Tongue (tissue), 2 donors: ENCODE measurements around the gene TGFBI. TPM values are rescaled to one million over a fixed set of nuclear protein-coding genes. Genes with fewer than 3 reads are reported as not detected.

Experiments
- DNase-seq: peaks from one replicate; pipeline ENCODE4 v3.0.0-alpha.2; 2015
- total RNA-seq: library from RNA; depleted of rRNA; stranded (reverse); fragments of >200 nt; gene quantifications from one replicate; pipeline ENCODE4 v1.2.3, GENCODE V29; 2014

The TGFBI gene
- total RNA-seq, 1 donor from 2014 or later = 376 TPM

GRCh38 chr5:136066661-136067271, 38.0 kb downstream of the TGFBI start:
- peak; percentile 52 for DNase-seq

DNA sequence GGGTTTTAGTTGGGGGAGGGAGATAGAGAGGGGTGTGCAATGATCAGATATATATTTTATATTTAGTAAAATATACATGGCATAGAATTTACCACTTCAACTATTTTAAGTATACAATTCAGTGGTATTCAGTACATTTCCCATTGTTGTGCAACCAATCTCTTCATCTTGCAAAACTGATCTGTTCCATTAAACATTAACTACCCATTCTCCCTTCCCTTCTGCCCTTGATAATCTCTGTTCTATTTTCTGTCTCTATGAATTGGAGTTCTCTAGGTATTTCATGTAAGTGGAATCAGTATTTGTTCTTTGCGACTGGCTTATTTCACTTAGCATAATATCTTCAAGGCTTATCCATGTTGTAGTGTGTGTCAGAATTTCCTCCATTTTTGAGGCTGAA, 38.6 kb downstream of the TGFBI start:
- no peak for DNase-seq

DNA sequence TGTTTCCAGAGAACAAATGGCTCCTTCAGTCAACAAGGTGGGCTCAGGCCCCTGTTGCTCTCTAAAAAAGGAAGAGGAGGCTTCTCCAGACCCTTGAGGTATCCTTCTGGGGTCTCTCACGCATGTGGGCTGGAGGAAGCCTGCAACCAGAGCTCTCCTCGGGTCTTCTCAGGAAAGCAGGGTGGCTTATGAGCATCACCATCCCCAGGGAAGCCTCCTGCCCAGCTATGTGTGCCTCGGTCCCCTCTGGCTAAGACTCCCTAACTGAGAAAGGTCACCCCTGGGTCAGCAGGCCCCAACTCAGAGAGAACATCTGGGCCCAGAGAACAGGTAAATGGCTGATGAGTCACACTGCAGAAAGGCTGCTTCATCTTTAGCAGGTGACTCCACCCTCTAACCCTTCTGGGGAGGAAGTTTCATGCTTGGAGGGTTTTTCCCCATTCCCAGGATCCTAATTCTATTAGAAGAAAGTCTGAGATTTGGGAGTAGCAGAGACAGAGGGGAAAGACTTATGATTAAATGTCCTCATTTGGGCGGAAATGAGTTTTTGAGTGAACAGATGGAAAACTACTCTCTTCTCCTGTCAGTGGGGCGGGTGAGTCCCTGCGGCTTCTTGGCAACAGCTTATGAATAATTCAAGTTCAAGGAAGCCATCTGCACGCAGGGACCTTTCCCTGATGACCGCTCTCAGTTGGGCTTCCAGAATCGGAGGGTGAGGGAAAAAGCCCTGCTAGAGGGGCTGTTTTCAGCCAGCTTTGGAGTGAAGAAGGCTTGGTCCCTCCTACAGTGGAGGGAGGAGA, 41.9 kb downstream of the TGFBI start:
- DNase-seq = peak; percentile 41

DNA sequence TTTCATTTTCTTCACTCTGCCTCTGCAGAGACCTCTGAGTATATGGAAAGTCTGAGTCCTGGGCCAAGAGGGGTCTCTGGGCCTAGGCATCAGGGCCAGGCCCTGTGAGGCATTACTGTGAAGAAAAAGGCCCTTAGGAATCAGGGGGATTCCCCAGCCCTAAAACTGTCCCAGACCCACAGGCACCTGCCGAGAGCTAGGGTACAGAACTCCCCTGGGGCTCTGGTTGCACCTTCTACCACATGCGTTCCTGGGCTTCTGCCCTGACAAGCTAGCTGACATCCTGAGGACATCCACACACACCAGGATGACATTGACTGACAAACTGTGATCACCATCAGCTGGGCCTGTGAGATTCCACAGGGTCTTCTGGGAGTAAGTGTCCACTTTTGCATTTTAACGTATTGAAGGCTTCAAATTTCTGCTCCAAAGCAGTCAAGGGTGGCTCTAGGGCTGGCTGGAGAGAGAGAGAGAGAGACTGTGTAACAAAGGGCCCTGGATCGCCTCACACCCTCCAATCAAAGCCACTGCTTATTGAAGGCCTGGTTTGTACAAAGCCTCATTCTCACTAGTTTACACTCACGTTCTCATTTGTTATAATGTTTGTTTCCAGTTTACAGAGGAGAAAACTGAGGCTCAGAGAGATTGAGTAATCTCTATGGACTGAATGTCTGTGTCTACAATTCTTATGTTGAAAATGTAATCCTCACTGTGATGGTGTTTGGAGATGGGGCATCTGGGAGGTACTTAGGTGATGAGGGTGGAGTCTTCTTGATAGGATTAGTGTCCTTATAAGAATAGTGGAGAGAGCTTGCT, 45.1 kb downstream of the TGFBI start:
- DNase-seq = no peak

DNA sequence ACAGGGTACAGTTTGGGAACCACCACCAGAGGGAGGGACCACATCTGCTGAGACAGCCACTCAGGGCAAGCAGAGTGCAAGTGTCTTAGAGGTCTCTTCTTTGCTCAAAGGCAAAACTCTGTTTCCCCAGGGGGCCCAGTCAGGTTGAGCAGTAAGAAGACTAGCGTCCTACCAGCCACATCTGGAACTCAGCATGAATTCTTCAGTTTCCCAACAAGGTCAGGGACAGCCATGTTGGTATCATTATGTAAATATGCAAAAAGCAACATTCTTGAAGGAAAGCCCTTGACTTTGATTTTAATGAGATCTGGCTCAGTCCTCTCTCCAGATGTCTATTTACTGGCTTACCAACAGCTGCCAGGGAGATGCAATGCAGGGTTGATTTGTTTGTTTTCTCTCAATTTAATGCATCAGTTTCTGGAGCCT, 46.7 kb downstream of the TGFBI start:
- DNase-seq = no peak

DNA sequence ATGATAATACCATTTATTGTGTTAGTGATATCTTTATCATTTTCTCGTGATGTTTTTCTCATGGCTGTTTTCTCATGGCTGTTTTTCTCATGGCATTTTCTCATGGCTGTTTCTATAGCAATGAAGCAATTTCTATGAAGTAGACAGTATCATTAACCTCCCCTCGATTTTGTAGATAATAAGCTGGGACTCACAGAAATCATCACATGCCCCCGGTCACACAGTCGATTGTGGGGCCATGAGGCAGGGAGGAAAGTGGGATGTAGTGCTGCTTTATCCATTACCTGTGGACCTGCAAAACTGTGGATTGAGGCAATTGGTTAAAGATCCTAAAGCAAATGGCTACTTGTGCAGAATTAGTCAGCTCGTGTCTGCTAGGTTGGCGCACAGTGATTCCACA, 47.3 kb downstream of the TGFBI start:
- no peak for DNase-seq

DNA sequence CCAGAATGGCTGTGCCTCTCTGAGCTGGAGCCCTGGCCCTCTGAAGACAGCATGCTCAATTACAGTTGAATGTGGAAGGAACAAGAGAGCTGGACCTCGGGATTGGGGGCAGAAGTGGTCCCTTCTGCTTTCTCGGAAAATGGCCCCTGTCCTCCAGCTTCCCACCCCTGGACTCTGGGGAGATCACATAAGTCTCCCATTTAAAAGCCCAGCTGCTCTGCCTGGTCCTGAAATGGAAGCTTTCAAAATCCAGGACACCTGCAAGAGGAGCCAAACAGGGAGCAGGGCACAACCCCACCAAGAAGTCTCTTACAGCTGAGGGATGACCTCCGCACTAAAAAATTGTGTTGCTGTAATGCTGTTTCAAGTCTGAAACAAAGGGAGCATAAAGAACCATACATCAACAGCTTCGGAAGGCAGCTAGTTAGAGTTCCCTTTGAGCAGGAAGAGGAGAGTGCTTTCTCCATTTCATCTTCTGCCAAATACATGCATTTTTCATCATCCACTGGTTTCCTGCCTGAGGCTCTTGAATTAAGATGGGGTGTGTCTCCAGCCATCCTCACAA, 48.2 kb downstream of the TGFBI start:
- DNase-seq = no peak

DNA sequence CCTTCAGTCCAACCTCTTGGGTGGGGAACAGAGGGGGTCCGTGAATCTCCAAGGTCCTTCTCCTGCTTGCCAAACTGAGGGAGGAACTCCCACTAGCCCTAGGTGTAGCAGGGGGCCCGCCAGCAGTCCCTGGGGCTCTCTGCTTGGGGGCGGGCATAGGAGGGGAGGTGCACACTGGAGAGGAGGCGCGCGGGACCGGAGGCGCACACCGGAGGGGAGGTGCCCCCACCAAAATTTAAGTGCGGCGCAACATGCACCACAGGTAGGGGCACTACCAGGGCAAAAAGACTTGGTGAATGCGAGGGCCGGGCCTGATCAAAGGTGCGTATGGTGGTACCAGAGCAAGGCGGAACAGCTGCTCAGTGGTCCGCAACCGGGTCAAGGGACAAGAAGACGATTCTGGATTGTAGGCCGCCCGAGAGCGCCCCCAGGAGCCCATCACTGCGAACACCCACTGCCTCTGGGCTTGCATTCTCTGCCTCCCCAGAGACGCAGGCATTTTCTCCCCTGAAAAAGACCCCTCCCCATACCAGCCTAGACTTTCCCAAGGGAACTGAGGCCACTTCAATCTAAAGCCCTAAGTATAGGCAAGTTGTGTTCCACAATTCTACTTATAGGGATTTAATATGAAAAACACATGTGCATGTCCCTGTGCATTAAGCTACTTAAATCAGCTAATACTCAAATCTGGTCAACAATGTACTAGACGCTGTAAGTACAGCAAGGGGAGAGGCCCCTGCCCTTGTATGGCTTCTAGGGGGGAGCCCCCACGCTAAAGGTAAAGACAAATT, 50.6 kb downstream of the TGFBI start:
- no peak for DNase-seq

DNA sequence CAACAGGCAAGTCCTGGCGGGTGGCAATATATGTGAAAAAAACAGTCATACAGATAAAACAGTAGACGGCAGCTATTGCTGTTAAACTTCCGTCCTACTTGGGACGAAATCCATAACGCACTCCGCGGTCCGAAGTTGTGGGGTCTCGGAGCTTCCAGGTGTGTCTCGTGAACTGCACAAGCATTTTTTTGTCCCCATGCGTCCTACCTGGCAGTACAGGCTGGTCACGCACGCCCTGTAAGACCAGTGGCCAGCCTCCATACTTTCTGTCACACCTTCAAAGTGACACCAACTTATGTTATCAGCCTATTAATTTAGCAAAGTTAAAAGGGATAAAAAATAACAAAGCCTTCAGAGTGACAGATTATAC, 51.3 kb downstream of the TGFBI start:
- no peak for DNase-seq

DNA sequence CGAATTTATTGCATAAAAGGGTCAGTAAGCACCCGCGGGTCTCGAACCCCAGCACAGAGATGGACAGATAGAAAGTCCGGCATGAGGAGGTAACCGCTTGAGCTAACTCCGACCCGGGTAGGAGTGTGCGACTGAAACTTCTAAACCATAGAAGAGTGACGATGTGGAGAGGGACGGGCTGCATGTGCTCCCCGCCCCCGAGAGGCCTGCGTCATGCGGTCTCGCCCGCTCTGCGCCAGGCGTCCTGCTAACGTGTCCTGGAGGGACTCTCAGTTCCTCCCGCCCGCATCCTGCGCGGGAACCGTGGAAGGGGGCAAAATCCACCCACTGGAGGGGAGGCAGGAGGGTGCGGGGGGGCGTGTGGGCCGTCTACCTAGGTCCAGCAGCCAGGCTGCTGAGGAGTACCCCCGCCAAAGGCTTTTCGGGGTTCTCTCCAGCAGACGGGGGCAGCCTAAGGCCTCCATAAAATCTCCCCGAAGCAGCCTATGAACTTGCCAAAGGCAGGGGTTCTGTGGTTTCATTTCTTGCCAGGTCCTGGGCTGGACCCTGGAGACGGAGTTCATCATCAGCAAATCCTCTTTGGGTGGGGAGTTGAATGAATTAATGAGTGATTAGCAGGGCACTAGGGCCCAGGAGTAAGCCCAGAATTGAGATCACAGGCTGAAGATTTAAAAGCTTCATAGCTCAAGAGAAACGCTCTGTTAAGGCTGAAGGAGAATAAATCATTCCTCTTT, 51.9 kb downstream of the TGFBI start:
- DNase-seq = peak; percentile 98

DNA sequence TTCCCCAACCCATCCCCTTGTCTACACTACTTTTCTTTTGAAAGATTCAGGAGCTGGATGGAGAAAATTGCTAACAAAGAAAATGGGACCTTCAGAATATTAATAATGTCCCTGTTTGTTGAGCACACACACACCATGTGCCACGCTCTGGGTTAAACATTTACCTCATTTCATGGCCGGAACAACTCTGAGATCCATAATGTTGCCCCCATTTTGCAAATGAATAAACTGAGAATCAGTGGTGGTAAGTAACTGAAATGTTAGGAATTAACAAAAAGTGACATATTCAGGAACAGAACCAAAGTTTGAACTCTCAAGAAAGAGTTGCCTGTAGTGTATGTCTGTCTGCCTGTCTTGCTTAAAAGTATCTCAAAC, 52.4 kb downstream of the TGFBI start:
- DNase-seq = no peak

DNA sequence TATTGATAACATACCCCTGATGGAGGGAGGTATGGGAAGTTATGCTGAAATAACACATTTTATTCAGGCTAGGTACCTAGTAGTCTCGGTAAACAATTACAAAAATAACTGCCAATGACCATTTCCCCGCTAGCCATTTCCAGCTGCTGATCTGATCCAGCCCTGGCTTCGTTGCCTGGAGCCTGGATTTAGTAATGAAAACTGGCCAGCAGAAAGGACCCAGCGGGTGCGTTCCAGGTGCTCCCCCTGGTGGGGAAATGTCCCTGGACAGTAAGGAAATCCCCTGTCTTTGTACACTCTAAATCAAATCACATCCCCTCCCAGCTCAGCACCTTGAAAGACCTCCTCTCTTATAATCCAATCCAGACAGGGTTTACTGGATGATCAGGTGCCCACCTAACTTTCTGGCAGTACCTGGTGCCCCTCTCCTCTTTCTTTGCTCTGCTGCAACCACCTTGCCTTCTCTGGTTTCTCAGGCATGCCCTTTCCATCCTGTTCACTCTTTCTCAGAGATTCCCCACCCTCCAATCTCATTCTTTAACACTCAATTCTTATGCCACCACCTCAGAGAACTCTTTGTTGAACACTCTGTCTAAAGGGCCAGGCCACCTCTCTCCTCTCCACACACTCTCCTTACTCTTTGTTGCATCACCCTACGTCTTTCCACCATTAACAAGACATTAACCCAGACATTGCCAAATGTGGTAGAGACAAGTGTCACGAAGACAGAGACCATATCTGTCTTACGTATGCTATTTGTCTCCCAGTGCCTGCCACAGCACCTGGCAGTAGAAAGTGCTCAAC, 53.8 kb downstream of the TGFBI start:
- peak; percentile 76 for DNase-seq

- peak; percentile 62 for DNase-seq
Measured at GRCh38 chr5:136084698-136085097, 55.9 kb downstream of the TGFBI start.

DNA sequence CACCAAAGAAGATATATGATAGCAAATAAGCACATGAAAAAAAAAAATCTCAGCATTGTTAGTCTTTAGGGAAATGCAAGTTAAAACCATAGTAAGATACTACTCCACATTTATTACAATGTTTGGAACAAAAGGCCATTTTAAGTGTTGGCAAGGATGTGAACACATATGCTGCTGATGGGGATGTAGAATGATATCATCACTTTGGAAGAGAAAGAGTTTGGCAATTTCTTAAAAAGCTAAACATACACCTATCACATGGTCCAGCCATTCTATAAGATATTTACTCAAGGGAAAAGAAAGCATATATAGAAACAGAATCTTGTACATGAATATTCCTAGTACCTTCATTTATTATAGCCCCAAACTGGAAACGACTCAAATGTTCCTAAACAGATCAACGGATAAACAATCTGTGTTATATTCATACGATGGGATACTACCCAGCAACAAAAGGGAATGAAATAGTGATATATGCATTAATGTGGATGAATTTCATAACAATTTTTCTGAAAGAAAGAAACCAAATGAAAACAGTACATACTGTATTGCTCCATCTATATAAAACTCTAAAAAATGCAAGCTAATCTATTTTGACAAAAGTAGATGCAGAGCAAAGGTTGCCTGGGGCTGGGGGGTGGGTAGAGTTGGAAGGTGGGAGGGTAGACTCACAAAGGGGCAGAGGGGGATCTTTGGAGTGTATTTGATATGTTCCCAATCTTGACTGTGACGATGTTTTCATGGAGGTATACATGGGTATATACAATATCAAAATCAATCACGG, 58.2 kb downstream of the TGFBI start:
- DNase-seq = peak; percentile 82

- peak; percentile 85 for DNase-seq
Measured at GRCh38 chr5:136087961-136088871, 59.4 kb downstream of the TGFBI start.

- DNase-seq = no peak
Measured at GRCh38 chr5:136089791-136090190, 61.0 kb downstream of the TGFBI start.

GRCh38 chr5:136090319-136090718, 61.5 kb downstream of the TGFBI start:
- DNase-seq = no peak

DNA sequence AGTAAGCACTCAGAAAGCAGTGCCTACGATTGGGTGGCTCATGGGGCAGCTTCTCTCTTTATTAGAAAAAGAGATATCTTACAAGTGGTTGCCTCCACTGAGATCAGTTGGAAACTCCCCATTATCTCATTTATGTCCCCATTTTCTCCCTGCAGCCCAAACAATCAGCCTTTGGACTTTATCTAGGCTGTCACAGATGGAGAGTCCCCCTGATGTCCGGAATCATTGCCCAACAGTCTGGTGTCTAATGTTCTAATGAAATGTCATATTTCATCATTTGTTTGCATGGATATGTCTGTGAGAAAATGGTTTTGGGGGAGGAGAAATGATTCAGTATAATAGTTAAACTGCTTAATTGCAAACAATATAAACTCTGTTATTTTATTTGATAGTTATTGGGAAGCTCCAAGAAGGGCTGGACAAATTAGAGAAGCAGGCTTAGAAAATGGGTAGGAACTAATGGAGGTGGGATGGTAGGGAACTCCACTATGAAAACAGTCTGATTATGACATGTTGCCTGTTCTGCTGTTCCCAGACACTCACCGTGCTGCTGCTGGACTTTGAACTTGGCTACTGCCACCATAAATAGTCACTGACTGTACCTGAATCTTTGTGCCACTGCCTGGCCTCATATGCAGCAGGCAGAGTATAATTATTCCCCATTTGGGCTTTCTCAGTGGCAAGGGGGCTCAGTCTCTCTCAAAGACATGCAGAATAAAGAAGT, 65.6 kb downstream of the TGFBI start:
- DNase-seq = no peak
